PC-9 (cell line): ENCODE results near the gene LRRC63. TPM values are rescaled to one million over a fixed set of nuclear protein-coding genes. Genes with fewer than 3 reads are reported as not detected.

ENCODE experiments used
- BruUV-seq: library from RNA; stranded (reverse); fragments of 400-500 nt; replicated peaks from 2 replicates; lab custom pipeline; 2021; lab: Mats Ljungman, UMichigan
- CTCF ChIA-PET: fragments of 300-600 bp; sonication (Branson Sonifier 250); formaldehyde crosslinking; loops from one replicate; lab custom pipeline; 2022; ENCODE audit warnings: antibody characterized with exemption; lab: Charles Lee
- POLR2A ChIA-PET: fragments of 300-600 bp; sonication (Branson Sonifier 250); formaldehyde crosslinking; loops from one replicate; lab custom pipeline; 2022; ENCODE audit warnings: antibody characterized with exemption; ENCODE audit not compliant: unreplicated experiment; lab: Charles Lee
- DNase-seq, 2 experiments: peaks; one replicate each; pipeline versions ENCODE4 v3.0.0 to v3.0.0-alpha.2; 2015 to 2022; ENCODE audit warnings: mixed read lengths in 1 of 2
- H2AFZ ChIP-seq: fragments of 200-600 bp; sonication (generic); 2 replicates; pipeline ENCODE4 v1.8.1; 2017; ENCODE audit warnings: antibody characterized with exemption
- H3F3A ChIP-seq: fragments of 200-600 bp; sonication (generic); 2 replicates; pipeline ENCODE4 v1.8.1; 2017; ENCODE audit warnings: antibody characterized with exemption, mild to moderate bottlenecking, low read depth; ENCODE audit not compliant: insufficient read depth
- H3K27ac ChIP-seq: fragments of 200-600 bp; sonication (generic); 2 replicates; pipeline ENCODE4 v1.6.1; 2016; ENCODE audit warnings: mixed run types
- H3K27me3 ChIP-seq: fragments of 200-600 bp; sonication (generic); 2 replicates; pipeline ENCODE4 v1.6.1; 2016; ENCODE audit warnings: low read depth, mixed run types; ENCODE audit not compliant: insufficient read depth
- H3K36me3 ChIP-seq: fragments of 200-600 bp; sonication (generic); 2 replicates; pipeline ENCODE4 v1.6.1; 2016; ENCODE audit warnings: low read depth, mixed run types
- H3K4me1 ChIP-seq: fragments of 200-600 bp; sonication (generic); replicated peaks from 2 replicates; pipeline ENCODE4 v1.6.1; 2016; ENCODE audit warnings: mixed run types; ENCODE audit not compliant: insufficient read depth
- H3K4me2 ChIP-seq: fragments of 200-600 bp; sonication (generic); 2 replicates; pipeline ENCODE4 v1.6.1; 2017; ENCODE audit warnings: mixed run types
- H3K4me3 ChIP-seq: fragments of 200-600 bp; sonication (generic); 2 replicates; pipeline ENCODE4 v1.6.1; 2016; ENCODE audit warnings: mixed run types
- H3K79me2 ChIP-seq: fragments of 200-600 bp; sonication (generic); 2 replicates; pipeline ENCODE4 v1.6.1; 2017; ENCODE audit warnings: low read depth, mixed run types
- H3K9me2 ChIP-seq: fragments of 200-600 bp; sonication (generic); 2 replicates; pipeline ENCODE4 v1.8.1; 2017; ENCODE audit warnings: mild to moderate bottlenecking; ENCODE audit not compliant: insufficient read depth
- H3K9me3 ChIP-seq: fragments of 200-600 bp; sonication (generic); 2 replicates; pipeline ENCODE4 v1.8.1; 2016; ENCODE audit warnings: low read depth; ENCODE audit not compliant: insufficient read depth
- H4K20me1 ChIP-seq: fragments of 200-600 bp; sonication (generic); 2 replicates; pipeline ENCODE4 v1.8.1; 2017; ENCODE audit not compliant: insufficient read depth
- EZH2 ChIP-seq: fragments of 200-600 bp; sonication (generic); IDR thresholded peaks from 2 replicates; pipeline ENCODE4 v1.8.0; 2017; ENCODE audit warnings: antibody characterized with exemption, low read depth
- intact Hi-C: fragments of 100-400 bp; cut with micrococcal nuclease; formaldehyde crosslinking; loops from one replicate; pipeline ENCODE4 v1.10.0; 2022; ENCODE audit not compliant: unreplicated experiment
- total RNA-seq: library from RNA; stranded (reverse); gene quantifications from 2 replicates; pipeline ENCODE4 v1.2.3, GENCODE V29; 2021
- TF ChIP-seq, protein P1 (sequence below): fragments of 200-600 bp; sonication (generic); conservative IDR thresholded peaks from 2 replicates; pipeline ENCODE4 v1.6.1; 2017; ENCODE audit warnings: mixed run types, antibody characterized with exemption, mild to moderate bottlenecking, moderate library complexity

Gene LRRC63
- total RNA-seq, 1 experiment from 2014 or later, result not detected

GRCh38 chr13:46286972-46287371 lies 75.2 kb downstream of the LRRC63 start:
- no peaks in the 10 kb centered on the region for H3F3A ChIP-seq
- H4K20me1 ChIP-seq, result no peaks in the 10 kb centered on the region
- H3K4me2 ChIP-seq, result no peak overlapping the region
- no peaks in the 10 kb centered on the region for H3K27me3 ChIP-seq
- BruUV-seq, result no TSS peak
- DNase-seq, result no peak
- H3K4me3 ChIP-seq, result no peak overlapping the region
- no peak for TF ChIP-seq EZH2
- TF ChIP-seq, protein P1, sequence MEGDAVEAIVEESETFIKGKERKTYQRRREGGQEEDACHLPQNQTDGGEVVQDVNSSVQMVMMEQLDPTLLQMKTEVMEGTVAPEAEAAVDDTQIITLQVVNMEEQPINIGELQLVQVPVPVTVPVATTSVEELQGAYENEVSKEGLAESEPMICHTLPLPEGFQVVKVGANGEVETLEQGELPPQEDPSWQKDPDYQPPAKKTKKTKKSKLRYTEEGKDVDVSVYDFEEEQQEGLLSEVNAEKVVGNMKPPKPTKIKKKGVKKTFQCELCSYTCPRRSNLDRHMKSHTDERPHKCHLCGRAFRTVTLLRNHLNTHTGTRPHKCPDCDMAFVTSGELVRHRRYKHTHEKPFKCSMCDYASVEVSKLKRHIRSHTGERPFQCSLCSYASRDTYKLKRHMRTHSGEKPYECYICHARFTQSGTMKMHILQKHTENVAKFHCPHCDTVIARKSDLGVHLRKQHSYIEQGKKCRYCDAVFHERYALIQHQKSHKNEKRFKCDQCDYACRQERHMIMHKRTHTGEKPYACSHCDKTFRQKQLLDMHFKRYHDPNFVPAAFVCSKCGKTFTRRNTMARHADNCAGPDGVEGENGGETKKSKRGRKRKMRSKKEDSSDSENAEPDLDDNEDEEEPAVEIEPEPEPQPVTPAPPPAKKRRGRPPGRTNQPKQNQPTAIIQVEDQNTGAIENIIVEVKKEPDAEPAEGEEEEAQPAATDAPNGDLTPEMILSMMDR, result no peak
- CTCF ChIA-PET, result no interaction called here
- H2AFZ ChIP-seq, result no peak overlapping the region
- no peaks in the 10 kb centered on the region for H3K4me1 ChIP-seq
- H3K36me3 ChIP-seq, result no peaks in the 10 kb centered on the region
- H3K79me2 ChIP-seq, result no peaks in the 10 kb centered on the region
- POLR2A ChIA-PET, result interaction anchor here (0.6 kb wide), 1 partner anchor 549 kb away, joined by 3 read pairs; no protein-coding TSS in a partner anchor
- H3K9me2 ChIP-seq, result no peaks in the 10 kb centered on the region; the same call in 1 of the 2 replicates
- H3K27ac ChIP-seq, result no peak overlapping the region
- H3K9me3 ChIP-seq, result no peaks in the 10 kb centered on the region
- intact Hi-C loops, result no loop called here

- Histone ChIP-seq H3K79me2 (no peaks in the 10 kb centered on the region), H3F3A (no peaks in the 10 kb centered on the region), H3K4me2 (no peak overlapping the region), H4K20me1 (no peaks in the 10 kb centered on the region), H3K36me3 (no peaks in the 10 kb centered on the region), H3K9me3 (no peaks in the 10 kb centered on the region), H3K4me3 (no peak overlapping the region), H2AFZ (no peak overlapping the region), H3K9me2 (no peaks in the 10 kb centered on the region), H3K27ac (no peak overlapping the region), H3K27me3 (no peaks in the 10 kb centered on the region), H3K4me1 (no peaks in the 10 kb centered on the region)
- CTCF ChIA-PET, result no interaction called here
- DNase-seq, result no peak
- intact Hi-C loops, result loop anchor here (2.0 kb wide), 2 partner anchors 128 to 482 kb away; no protein-coding TSS in a partner anchor
- BruUV-seq, result no TSS peak
- POLR2A ChIA-PET, result no interaction called here
- no peak for TF ChIP-seq EZH2
- TF ChIP-seq, protein P1, result peak; percentile 84
These were observed 77.0 kb downstream of the LRRC63 start for GRCh38 chr13:46288570-46289259.

GRCh38 chr13:46289260-46289955 lies 77.7 kb downstream of the LRRC63 start:
- no peak for DNase-seq
- Histone ChIP-seq H3K36me3 (no peaks in the 10 kb centered on the region), H3K79me2 (no peaks in the 10 kb centered on the region), H4K20me1 (no peaks in the 10 kb centered on the region), H2AFZ (no peak overlapping the region), H3K9me2 (no peaks in the 10 kb centered on the region), H3K4me3 (no peak overlapping the region), H3K27me3 (no peaks in the 10 kb centered on the region), H3K27ac (no peak overlapping the region), H3K9me3 (no peaks in the 10 kb centered on the region), H3K4me2 (no peak overlapping the region), H3F3A (no peaks in the 10 kb centered on the region), H3K4me1 (no peaks in the 10 kb centered on the region)
- intact Hi-C loops, result loop anchor here (2.0 kb wide), 2 partner anchors 129 to 483 kb away; no protein-coding TSS in a partner anchor
- ChIA-PET CTCF (no interaction called here), POLR2A (no interaction called here)
- TF ChIP-seq, protein P1, result peak; percentile 39; the same call in 1 of the 2 replicates
- no peak for TF ChIP-seq EZH2
- BruUV-seq, result no TSS peak
